ENCODE data around the gene ZNF316.
"Not testable (repeated sequence)": the region's sequence is repeated elsewhere in the genome, so short reads cannot be mapped to it uniquely, and the experiment has no call there.

The ZNF316 gene

GRCh38 chr7:6647080-6647479 lies 10.0 kb downstream of the ZNF316 start:
- DNase-seq (ENCODE audit: low spot score), result no peak

- no peak for DNase-seq (ENCODE audit: low spot score)
Observed at GRCh38 chr7:6647541-6647940, 10.4 kb downstream of the ZNF316 start.

DNA sequence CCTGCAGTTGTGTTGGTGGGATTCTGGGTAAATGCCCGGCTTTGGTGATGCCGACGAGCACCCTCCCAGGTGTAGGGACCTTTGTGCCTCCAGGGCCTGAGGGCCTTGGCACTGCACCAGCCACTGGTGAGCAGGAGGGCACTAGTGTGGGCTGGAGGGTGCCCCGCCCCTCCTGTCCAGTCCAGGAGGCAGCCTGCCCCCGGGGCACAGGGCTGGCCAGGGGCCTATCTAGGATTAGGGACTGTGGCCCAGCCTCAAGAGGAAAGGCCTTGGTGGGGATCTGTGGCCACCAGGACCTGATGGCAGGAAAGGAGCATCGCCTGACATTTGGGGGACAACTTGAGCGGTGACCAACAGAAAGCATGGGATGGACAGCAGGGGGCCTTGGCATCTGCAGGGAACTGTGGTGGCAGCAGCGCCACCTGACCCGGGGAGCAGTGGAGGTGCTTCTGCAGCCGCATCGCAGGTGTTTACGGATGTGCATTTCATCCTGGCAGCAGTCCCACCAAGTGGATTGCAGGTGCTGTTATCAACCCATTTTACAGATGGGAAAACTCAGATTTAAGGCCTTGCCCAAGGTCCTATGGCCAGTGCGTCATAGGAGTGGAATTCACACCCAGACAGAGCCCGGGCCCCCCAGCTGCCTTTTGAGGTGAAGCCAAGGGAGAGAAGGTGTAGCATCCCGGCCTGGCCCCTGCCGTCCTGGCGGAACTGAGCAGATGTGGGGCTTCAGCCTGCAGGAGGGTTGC lies 11.1 kb downstream of the ZNF316 start:
- no peak for DNase-seq (ENCODE audit: low spot score)

- DNase-seq (ENCODE audit: low spot score), result no peak
Observed at GRCh38 chr7:6648815-6649104, 11.6 kb downstream of the ZNF316 start.

- DNase-seq (ENCODE audit: low spot score), result no peak
Observed at GRCh38 chr7:6649241-6649961, 12.3 kb downstream of the ZNF316 start.

DNA sequence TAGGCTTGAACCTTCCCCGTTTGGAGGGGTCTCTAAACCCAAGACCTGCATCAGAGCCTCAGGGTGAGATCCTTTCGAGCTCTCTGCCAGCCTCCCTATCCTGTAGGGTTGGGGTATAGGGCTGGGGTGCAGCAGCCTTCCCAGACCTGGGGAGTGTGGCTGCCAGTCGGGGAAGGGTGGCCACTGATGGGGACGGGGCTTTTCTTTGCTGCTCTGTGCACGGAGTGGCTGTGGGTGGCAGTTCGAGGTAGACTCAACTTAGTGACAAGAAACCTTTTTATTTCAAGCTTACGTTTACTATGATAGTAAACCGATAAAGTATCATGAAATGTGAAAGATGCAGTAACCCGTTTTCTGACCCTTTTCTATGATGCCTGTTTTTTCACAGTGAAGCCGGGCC lies 13.0 kb downstream of the ZNF316 start:
- no peak for DNase-seq (ENCODE audit: low spot score)

DNA sequence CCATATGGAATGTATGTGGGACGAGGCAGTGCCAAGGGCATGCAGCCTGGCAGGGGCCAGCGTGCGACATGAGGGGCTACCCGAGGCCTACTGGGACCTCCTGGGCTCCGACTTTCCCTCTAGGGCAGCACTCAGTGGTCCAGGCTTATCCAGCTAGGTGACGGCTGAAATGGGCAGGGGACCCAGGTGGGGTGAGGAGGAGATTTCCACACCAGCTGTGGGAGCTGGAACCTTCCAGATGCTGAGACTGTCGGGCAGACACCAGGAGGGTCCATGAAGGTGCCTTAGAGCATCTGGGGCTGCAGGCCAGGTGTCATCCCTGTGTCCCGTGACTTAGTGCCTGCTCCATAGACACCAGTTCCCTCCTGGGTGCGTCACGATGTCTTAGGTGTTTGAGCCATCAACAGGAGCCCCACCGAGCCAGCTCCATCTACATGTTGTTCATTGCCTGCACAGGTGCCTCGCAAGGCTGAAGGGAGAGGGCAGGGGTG lies 13.4 kb downstream of the ZNF316 start:
- DNase-seq (ENCODE audit: low spot score), result no peak

DNA sequence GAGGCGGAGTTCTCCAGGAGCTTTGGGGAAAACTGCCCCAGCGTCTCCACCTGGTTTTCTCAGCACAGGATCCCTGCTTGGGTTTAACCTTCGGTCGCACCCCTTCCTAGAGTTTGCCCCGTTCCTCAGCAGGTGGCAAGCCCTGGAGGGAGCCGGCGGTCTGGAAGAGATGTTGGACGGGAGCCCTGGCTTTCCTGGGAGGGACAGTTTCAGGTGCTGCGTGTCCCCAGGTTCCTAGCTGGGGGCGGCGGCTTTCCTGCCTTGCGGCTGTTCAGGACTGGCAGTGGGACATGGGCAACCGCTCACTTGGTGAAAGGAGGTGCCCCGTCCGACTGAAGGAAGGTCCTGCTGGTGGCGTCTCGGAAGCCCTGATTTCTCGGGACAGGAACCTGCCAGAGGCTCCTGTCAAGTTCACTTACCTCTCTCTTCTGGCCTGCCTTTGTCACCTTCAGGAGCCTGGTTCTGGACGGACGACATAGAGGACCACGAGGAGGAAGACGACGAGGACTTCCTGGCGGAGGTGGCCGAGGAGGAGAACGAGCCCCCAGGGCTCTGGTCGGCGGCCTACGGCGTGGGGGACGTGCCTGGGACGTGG lies 14.8 kb downstream of the ZNF316 start:
- DNase-seq (ENCODE audit: low spot score), result no peak

DNA sequence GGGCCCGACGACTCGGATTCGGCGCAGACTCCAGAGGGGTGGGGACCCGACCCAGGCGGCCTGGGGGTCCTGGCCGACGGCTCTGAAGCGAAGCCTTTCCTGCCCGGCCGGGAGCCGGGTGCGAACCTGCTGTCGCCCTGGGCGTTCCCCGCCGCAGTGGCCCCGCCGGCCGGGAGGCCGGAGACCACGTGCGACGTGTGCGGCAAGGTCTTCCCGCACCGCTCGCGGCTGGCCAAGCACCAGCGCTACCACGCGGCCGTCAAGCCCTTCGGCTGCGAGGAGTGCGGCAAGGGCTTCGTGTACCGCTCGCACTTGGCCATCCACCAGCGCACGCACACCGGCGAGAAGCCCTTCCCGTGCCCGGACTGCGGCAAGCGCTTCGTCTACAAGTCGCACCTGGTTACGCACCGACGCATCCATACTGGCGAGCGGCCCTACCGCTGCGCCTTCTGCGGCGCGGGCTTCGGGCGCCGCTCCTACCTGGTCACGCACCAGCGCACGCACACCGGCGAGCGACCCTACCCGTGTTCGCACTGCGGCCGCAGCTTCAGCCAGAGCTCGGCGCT lies 15.4 kb downstream of the ZNF316 start:
- no peak for DNase-seq (ENCODE audit: low spot score)

GRCh38 chr7:6653071-6654003 lies 16.2 kb downstream of the ZNF316 start:
- DNase-seq (ENCODE audit: low spot score), result no peak

GRCh38 chr7:6654113-6654841 lies 17.2 kb downstream of the ZNF316 start:
- DNase-seq (ENCODE audit: low spot score), result no peak

DNA sequence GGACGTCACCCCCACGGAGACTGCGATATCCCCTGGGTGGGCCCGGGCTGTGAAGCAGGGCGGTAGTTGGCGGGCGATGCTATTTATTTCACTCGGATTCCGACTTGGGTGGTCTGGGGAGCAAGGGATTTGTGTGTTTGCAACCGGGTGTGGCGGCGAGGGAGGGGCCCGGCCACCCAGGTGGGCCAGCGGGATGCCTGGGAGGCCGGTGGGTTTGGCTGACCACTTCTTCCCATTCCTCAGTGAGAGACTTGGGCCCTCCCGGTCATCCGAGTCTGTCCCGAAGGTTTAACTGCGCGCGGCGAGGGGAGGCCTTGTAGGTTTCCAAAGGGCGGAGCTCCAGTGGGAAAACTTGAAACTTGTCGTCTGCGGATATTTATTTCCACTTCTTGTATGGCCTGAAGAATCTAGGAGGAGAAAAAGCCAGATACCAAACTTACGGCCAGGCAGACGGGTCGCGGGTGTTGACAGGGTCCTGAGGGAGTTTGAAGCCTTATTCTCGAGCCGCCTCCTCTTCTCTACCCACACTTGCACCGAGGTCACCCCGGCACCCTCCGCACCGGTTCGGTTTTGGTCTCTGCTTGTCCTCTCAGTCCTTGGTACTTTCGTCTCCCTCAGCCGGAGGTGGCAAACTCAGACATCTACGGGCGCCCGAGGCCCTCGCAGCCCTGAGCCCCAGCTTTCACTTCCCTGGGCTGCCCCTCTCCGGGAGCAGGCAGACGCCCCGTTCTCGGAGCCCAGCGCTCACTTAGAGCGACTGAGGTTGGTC lies 17.9 kb downstream of the ZNF316 start:
- DNase-seq (ENCODE audit: low spot score), result no peak

DNA sequence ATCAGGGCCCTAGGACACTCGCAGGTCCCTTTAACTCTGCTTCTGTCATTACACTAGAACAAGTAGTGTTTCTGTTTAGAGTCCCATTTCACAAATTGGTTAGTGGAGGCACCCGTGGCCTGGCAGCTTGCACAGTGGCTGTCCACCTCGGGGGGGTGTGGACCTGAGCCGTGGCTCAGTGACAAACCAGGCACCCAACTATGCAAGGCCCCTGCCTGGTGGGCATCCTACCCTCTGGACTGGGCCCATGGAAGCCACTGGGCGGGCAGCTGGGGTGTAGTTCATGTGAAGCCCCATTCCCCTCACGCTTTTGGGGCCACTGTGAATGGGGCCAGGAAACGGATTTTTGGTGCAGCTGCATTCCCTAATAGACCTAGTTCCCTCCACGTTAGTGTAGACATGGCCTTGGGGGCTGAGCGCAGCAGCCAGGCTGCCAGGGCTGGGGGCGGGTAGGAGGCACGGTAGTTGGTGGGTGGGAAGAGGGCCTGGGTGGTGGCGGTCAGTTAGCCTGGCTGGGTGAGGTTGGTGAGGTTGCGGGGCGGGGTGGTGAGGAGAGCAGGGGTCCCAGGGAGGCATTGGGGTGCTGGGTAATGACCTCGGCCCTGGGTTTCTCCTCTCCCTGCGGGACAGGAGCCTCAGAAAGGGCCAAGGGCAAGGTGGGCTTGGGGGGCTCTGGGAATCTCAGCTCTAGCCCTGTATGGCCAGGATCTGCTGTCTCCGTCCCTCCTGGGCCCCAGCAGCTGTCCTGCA lies 18.7 kb downstream of the ZNF316 start:
- DNase-seq (ENCODE audit: low spot score), result no peak

DNA sequence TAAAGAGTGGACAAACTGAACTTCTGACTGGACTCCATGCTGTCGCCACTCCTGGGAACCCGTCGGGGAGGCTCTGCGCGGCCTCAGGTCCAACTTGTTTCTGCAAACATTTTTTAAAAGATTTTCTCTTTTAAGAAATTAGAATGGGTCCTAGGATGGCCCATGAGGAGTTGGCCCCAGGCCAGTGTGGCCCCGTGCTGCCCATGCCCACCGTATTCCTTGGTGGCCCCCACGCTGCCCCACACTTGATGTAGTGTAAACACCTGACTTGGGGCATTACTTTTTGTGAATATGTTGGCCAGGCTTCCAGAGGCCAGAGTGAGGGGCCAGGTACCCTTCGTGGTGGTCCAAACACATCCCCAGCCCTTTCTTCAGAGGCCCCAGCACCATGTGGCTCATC lies 19.3 kb downstream of the ZNF316 start:
- DNase-seq (ENCODE audit: low spot score), result no peak

DNA sequence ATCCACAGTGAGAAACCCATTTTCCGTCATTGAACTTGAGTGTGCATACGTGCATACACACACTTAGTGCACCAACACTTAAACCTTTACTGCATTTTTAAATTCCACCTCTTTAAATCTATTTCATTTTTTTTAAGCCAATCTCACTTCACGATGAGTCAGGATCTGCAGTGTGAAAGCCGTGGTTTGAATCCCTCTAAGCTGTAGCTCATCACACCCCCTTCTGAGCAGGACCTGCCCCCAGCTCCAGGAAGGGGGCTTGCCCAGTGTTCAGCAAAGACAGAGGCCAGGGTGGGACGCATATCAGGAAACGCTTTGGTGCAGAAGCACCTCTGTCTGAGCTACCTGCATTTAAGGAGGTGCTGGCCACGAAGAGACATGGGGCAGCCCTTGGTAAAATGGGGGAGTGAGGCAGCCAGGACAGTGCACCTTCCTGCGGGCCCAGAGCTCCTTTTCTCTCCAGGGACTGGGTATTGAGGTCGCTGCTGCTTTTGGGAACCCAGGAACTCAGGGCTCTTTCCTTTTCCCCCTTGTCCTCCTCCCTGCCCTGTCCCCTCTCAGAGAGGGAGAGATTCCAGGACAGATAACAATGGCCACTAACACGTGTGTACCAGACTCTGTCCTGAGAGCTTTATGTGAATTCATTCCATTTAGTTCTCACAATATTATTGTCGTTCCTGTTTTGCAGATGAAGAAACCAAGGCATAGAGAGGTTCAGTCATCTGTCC lies 21.7 kb downstream of the ZNF316 start:
- no peak for DNase-seq (ENCODE audit: low spot score)

- not testable (repeated sequence) for DNase-seq (ENCODE audit: low spot score)
Observed at GRCh38 chr7:6670851-6671250, 33.7 kb downstream of the ZNF316 start.

GRCh38 chr7:6675807-6676405 lies 38.8 kb downstream of the ZNF316 start:
- no peak for DNase-seq (ENCODE audit: low spot score)

DNA sequence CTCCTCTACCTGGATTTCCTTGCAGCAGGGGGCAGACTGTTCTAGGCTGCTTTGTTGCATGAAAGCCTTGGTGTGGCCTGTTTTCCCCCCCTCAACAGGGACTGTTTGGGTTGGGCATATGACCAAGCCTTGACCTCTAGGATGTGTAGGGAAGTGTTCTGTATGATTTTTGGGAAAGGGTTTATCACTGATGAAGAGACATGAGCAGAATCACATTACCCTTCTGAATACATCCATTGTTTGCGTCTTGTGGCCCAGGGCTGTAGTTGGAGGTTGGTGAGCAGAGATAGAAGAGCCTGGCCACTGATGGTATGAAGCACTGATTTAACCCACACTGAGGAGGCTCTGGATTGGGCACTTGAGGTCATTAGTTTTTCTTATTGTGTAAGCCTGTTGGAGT lies 43.0 kb downstream of the ZNF316 start:
- no peak for DNase-seq (ENCODE audit: low spot score)

DNA sequence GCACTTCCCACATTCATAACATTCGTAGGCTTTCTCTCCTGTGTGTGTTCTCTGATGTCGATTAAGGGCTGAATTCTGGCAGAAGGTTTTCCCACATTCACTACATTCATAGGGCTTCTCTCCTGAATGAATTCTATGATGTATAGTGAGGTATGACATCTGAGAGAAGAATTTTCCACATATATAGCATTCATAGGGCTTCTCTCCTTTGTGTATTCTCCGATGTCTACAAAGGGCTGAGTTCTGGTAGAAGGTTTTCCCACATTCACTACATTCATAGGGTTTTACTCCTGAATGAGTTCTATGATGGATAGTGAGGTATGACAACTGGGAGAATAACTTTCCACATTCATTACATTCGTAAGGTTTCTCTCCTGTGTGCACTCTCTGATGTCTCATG lies 54.0 kb downstream of the ZNF316 start:
- DNase-seq (ENCODE audit: low spot score), result no peak

All from globus pallidus (tissue), 1 donor.